Measurements from ENCODE around the gene SRGAP1. TPM values are rescaled to one million over a fixed set of nuclear protein-coding genes. Genes with fewer than 3 reads are reported as not detected.

SRGAP1 gene
- total and polyA plus RNA-seq, 2 of the 8 experiments (the other 6 are each of a cell fraction or from before 2014, with no cell fraction given), result 3.2 to 7.3 TPM

DNA sequence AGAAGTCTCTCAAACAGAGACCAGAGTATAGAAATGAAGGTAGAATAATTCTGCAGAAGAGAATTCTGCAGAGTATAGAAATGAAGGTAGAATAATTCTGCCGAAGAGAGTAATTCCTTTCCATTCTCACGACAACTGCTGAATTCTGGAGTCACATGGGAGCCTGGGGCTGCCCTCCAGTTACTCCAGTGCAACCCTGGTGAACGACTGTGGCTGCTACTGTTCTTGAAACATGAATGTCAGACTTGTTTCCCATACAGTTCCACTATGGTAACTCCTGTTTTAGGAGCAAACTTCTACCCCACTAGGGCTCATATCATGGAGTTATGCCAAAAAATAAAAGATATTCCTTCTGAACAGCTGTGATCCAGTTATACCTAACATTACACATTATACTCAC is 213.2 kb downstream of the SRGAP1 start (continued):
- no peak for TF ChIP-seq CHD1 (IDR thresholded peaks at IDR 0.05; ENCODE audit: low read depth, low read length)
- no peak for TF ChIP-seq POU5F1 (IDR thresholded peaks at IDR 0.05; ENCODE audit: low read depth, low read length)
- TF ChIP-seq, protein P1, sequence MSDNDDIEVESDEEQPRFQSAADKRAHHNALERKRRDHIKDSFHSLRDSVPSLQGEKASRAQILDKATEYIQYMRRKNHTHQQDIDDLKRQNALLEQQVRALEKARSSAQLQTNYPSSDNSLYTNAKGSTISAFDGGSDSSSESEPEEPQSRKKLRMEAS (IDR thresholded peaks at IDR 0.05), result no peak
